Mononuclear cell (primary cell): ENCODE data around the gene ZNF2. TPM values are rescaled to one million over a fixed set of nuclear protein-coding genes. Genes with fewer than 3 reads are reported as not detected.
A peak's percentile ranks its signal among the peaks of the same experiment; 100 is the strongest.

Experiments used
- H3K27me3 ChIP-seq: 2 replicates; pipeline ENCODE4 v1.6.0; 2011; ENCODE audit warnings: low read length, control low read depth; ENCODE audit not compliant: insufficient read depth
- H3K4me1 ChIP-seq: 2 replicates; pipeline ENCODE4 v1.5.1; 2011; ENCODE audit warnings: mild to moderate bottlenecking, low read length, control low read depth; ENCODE audit not compliant: insufficient read depth
- H3K4me3 ChIP-seq: 2 replicates; pipeline ENCODE4 v1.5.1; 2011; ENCODE audit warnings: mild to moderate bottlenecking, low read length, moderate library complexity
- H3K9me3 ChIP-seq: 2 replicates; pipeline ENCODE4 v1.5.1; 2011; ENCODE audit warnings: low read depth, mild to moderate bottlenecking, control low read depth, low read length
- total RNA-seq: library from RNA; depleted of rRNA; stranded (reverse); fragments of >200 nt; gene quantifications from one replicate; pipeline ENCODE4 v1.2.3, GENCODE V29; 2012

Gene ZNF2
- 0.10 TPM for total RNA-seq

DNA sequence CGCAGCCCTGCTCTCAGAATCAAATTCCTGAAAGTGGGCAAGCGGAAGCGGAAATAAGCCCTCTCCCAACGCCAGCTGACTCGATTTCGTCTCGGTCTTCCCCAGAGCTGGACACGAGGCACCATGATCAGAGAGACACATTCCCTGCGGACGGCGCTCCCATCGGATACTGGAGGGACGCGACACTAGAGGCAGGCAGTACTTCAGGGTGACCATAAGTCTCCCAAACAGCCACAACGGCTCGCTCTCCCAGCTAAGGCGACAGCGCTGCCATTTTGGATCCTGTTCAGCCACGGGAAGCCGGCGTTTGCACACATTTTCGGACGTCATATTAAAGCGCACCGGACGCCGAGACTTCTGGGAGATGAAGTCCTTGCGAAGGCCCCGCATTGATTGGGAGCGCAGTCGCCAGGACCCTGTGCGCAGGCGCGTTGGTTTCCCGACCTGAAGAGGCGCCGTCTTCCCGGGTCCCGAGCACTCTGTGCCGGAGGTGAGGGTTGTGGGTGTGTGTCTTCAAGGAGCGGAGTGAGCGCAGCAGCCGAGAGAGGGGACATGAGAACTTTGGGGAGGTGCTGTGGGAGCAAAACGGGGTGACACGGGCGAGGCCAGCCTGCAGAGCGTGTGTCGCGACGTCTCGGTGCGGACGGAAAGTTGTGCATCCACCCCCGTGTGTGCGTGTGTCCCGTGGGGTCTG is at the start of gene ZNF2:
Gene ZNF2, plus strand, starts transcription at position 439 of the 694 bp plus-strand sequence. CDS start 10,418 bp downstream, outside the sequence.
- H3K4me3 ChIP-seq = peak within 1 kb of the TSS; percentile 79
- H3K4me1 ChIP-seq = peaks cover 14% of the 10 kb centered on the region
- no peaks in the 10 kb centered on the region for H3K27me3 ChIP-seq
- no peaks in the 10 kb centered on the region for H3K9me3 ChIP-seq

DNA sequence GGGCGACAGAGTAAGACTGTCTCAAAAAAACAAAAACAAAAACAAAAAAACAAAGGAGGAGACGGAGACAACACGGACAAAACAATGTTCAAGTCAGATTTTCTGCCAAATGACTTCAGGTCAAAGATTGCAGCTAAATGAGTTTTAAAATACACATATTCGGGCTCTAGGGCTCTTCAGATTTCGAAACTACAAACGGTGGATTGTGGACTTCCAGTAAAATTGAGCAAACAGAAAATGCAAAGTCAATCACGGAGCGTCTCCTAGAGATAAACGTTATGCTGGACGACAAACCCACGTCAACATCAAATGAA is 44.6 kb upstream of the ZNF2 start:
- H3K9me3 ChIP-seq = no peaks in the 10 kb centered on the region
- H3K27me3 ChIP-seq = no peaks in the 10 kb centered on the region
- peaks cover 29% of the 10 kb centered on the region for H3K4me1 ChIP-seq
- peak overlapping the region; percentile 90 for H3K4me3 ChIP-seq

DNA sequence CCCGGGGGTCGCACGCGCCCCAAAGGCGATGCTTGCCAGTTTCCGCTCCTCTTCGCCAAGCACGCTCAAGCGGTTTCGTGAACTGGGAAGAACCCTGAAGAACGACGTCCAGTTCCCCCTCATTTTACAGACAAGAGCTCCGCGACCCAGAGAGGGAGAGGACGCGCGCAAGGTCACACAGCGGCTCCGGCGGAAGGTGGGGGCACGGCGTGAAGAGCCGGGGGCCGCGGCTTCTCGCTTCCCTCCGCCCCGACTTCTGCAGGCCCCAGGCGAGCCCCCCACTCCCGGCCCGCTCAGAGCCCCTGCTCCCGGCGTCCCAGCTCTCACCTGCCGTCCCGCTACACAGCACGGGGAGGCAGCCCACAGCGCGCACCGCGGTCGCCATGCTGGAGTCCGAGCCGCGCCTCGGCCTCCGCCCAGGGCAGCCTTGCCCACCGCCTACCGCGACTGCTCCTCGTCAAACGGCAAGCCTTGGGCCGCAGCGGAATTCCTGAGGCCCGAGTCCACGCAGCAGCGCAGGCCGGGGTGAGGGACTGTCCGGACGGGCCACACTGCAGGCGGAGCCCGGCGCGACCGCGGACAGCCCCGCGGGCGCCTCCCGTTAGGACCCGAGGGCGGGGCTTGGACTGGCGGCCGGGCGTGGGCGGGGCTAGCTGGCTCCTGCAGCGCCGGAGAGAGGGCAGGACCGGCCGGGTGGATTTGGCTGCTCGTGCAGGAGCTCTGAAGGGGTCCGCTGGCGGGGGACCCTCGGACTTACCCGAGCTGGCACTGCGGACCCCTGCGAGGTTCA is 44.0 kb upstream of the ZNF2 start, which contains the start of gene MRPS5:
Gene MRPS5, minus strand, starts transcription at position 402 of the 790 bp plus-strand sequence. Its CDS starts 17 bp downstream, at position 385.
- peak within 1 kb of the TSS; percentile 90 for H3K4me3 ChIP-seq
- H3K4me1 ChIP-seq = peaks cover 29% of the 10 kb centered on the region
- H3K9me3 ChIP-seq = no peaks in the 10 kb centered on the region
- no peaks in the 10 kb centered on the region for H3K27me3 ChIP-seq

DNA sequence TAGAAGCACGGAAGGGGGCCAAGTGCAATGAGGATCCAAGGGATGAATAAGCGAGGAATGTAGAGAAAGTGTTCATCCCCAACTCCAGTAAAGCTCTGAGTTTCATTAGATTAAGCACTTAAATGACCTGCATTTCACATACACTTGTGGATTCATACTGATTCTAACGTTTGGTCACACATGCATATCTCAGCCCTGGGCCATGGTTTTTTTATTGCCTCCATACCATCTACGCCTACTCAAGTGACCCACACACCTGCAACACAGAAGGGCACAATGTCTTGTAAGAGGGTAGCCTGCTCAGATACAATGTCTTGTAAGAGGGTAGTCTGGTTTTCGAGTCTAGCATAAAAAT is 43.4 kb upstream of the ZNF2 start:
- Histone ChIP-seq H3K27me3 (no peaks in the 10 kb centered on the region), H3K9me3 (no peaks in the 10 kb centered on the region), H3K4me3 (peak overlapping the region; percentile 90), H3K4me1 (peaks cover 29% of the 10 kb centered on the region)

DNA sequence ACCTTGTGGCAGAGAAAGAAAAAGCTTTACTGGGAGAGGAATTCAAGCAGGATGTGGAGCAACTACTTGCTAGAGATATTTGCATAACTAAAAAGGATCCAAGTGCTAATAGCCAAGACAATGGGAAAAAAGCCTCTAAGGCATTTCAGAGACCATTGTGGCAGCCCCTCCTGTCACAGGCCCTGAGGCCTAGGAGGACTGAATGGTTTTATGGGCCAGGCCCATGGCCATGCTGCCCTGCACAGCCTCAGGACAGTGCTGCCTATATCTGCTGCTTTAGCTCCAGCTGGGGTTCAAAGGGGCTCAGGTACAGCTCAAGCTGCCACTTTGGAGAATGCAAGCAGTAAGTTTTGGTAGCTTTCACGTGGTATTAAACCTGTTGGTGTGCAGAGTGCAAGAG is 26.9 kb upstream of the ZNF2 start:
- Histone ChIP-seq H3K4me3 (no peak overlapping the region), H3K27me3 (no peaks in the 10 kb centered on the region), H3K9me3 (peaks cover 23% of the 10 kb centered on the region)

DNA sequence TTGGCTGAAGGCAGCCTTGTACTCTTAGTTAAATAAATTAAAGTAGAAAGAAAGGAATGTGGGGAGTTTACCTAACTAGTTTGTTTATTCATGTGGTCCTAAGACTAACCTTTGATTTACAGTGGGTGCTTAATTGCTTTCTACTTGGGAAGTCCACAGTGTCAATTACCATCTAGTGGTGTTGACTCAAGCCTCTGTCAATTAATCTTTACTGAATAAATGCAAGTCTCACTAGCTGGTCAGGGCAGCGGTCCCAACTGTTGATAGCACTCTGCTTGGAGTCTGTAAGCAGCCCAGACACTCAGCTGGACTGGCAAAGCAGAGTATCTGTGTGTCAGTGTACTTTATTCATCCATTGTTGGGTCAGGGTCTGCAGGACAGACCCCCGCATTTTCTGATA is 21.8 kb upstream of the ZNF2 start:
- peaks cover 71% of the 10 kb centered on the region for H3K9me3 ChIP-seq

More for the DNA sequence above, 26.9 kb upstream of the ZNF2 start:
- H3K4me1 ChIP-seq = no peaks in the 10 kb centered on the region

DNA sequence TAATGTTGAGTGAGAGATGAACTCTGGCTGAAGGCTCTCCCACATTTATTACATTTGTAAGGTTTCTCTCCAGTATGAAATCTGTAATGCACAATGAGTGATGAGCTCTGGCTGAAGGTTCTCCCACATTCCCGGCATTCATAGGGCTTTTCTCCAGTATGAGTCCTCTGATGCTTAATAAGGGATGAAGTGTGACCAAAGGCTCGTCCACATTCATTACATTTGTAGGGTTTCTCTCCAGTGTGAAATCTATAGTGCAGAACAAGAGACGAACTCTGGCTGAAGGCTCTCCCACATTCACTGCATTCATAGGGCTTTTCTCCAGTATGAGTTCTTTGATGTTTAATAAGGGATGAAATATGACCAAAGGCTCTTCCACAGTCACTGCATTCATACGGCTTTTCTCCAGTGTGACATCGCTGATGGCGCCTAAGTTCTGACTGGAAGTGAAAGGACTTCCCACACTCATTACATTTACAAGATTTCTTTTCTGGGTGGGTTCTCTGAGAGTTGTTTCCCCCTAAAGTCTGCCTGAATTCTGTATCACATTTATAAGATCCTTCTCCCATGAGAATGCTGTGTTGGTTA is 16.1 kb upstream of the ZNF2 start:
- Histone ChIP-seq H3K27me3 (no peaks in the 10 kb centered on the region), H3K9me3 (peaks cover 85% of the 10 kb centered on the region), H3K4me3 (no peak overlapping the region), H3K4me1 (no peaks in the 10 kb centered on the region)

More for the DNA sequence above, 21.8 kb upstream of the ZNF2 start:
- Histone ChIP-seq H3K4me3 (no peak overlapping the region), H3K4me1 (no peaks in the 10 kb centered on the region), H3K27me3 (no peaks in the 10 kb centered on the region)

DNA sequence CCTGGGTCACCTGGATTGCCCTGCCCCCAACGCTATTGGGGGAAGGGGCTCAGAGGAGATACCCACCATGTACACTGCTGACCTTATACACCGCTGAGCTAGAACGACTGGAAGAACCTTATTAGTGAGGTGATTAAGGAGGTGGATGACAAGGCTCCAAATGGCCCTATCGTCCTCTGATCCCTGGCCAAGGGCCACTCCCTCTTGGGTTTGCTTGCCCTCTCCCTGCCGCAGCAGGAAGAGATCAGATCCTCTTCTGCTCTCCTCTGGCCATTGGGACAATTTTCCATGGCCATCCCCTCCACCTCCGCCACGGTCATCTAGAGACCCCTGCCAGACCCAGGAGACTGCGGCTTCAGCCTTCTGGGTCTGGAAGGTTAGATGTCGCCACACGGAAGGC is 7.2 kb upstream of the ZNF2 start:
- Histone ChIP-seq H3K9me3 (no peaks in the 10 kb centered on the region), H3K27me3 (no peaks in the 10 kb centered on the region), H3K4me1 (peaks cover 15% of the 10 kb centered on the region), H3K4me3 (peak overlapping the region; percentile 58)

DNA sequence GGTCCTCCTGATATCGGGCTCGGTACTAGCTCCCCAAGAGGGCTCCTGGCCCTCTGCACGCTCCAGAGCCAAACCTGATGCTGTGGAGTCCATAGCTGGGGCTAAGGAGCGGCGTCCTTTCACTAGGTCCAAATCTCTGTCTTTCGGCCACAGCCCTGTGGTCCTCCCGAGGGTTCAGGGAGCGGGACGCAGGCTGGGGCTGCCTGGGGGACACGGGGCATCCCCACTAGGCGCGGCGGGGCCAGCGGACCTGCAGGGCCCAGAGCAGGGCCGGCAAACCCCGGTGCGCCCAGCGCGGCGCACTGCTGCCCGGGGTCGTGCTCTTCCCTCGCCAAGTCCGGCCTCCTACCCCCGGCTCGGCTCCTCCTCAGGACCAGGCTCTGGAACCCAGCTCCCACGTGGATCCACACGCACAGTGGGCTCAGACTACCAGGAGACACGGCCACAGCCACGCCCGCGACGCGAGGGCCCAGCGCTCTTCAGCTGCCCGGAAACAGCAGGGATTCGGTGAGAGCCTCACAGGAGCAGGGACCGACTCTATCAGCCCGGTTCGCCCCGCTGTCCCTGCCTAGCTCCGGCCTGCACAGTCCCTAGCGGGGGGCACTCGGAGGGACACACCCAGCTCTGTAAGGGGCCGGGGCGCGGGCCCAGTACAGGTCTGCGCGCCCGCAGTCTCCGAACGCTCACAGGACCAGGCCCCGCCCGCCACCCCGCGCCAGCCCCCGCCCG is 6.6 kb upstream of the ZNF2 start:
- Histone ChIP-seq H3K4me3 (peak overlapping the region; percentile 58), H3K4me1 (peaks cover 15% of the 10 kb centered on the region), H3K9me3 (no peaks in the 10 kb centered on the region), H3K27me3 (no peaks in the 10 kb centered on the region)

DNA sequence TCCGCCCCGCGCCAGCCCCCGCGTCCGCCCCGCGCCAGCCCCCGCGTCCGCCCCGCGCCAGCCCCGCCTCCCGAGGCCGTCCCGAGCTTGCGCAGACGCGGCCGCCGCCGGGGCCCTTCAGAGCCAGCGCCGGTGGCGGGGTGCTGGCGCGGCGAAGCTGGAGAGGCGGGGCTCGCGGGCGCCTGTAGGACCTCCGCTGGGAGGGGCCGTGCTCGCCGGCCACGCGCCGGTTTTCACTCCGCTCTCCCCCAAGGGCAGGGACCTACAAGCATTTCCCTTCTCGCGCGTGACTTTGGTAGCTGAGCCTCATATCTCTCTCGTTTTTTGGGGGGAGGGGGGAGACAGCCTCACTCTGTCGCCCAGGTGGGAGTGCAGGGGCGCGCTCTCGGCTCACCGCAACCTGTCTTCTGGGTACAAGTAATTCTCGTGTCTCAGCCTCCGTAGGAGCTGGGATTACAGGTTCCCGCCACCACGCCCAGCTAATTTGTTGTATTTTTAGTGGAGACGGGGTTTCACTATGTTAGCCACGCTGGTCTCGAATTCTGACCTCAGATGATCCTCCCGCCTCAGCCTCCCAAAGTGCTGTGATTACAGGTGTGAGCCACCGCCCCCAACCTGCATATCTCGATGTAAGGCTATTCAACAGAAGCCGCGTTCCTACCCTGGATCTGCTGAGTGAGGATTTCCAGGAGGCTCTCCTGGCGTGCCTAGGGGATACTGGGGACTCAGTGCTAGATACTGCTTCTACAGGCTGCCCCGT is 5.7 kb upstream of the ZNF2 start, which contains the start of gene ZNF514:
Gene ZNF514, minus strand, starts transcription at position 159 of the 760 bp plus-strand sequence. CDS start 6,595 bp downstream, outside the sequence.
- no peaks in the 10 kb centered on the region for H3K27me3 ChIP-seq
- H3K4me3 ChIP-seq = peak within 1 kb of the TSS; percentile 58
- no peaks in the 10 kb centered on the region for H3K9me3 ChIP-seq
- peaks cover 17% of the 10 kb centered on the region for H3K4me1 ChIP-seq

DNA sequence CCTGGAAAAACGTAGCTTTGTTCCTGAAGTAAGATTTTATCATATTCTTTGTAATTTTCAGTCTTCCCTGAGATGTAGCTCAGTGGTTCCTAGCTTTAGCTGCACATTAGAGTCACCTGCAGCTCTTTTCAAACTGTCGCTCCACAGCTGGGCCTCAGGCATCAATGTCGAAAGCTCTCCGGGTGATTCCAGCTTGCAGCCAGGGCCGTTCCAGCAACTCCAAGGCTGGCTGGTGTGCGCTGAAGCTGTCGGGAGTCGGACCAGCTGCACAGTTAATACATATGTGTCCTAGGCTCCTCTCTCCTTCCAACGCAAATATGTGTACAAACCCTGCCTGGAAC is 609 bp upstream of the ZNF2 start:
- peak overlapping the region; percentile 79 for H3K4me3 ChIP-seq
- H3K4me1 ChIP-seq = peaks cover 17% of the 10 kb centered on the region
- no peaks in the 10 kb centered on the region for H3K27me3 ChIP-seq
- H3K9me3 ChIP-seq = no peaks in the 10 kb centered on the region

DNA sequence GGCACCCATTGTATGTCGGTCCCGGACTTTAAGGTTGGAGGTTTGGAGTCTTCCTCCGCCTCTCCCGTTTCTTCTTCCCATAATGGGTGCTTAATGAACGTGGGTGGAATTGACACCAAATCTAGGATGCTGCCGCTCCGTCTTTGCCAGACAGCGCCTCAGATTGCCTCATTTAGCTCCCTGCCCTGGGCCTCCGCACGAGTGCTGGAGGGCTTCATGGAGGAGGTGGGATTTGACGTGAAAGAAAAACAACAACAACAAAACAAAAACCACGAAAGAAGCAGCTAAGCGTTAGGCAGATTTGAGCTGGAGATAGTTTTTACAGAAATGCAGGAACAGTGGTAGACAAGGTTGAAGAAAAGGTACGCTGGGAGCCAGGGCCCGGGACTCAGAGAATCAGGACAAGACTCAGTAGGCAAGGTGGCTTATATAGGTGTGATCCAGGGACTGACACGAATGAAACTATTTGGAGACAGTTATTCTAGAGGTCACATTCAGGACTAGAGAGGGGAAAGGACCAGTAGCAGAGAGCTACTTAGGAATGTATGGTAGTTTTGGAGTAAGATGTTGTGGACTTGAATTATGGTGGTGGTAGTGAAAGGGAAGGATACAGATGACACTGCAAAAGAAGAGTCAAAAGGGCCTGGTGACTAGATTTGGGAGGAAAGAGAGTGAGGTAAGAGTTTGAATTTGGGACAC is 605 bp downstream of the ZNF2 start:
- Histone ChIP-seq H3K27me3 (no peaks in the 10 kb centered on the region), H3K4me1 (peaks cover 14% of the 10 kb centered on the region), H3K4me3 (peak overlapping the region; percentile 79), H3K9me3 (no peaks in the 10 kb centered on the region)

DNA sequence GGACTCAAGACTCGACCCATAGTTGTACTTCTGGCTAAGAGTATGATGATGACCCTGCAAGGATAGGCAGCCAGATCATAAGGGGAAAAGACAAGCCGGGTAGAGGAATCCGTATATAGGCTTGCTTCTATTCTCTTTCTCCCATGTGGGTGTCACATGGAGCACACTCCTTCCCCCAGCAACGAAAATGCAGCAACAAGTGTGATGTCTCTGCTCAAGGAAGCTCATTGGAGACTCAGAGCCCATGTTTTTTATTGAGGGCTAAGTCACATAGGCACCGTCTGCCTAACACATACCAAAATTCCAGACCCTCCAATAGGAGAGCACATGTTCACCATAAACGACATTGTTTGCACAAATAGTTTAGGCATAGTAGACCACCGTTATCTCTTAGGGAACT is 6.3 kb downstream of the ZNF2 start:
- Histone ChIP-seq H3K4me3 (no peak overlapping the region), H3K4me1 (no peaks in the 10 kb centered on the region), H3K9me3 (no peaks in the 10 kb centered on the region), H3K27me3 (no peaks in the 10 kb centered on the region)

DNA sequence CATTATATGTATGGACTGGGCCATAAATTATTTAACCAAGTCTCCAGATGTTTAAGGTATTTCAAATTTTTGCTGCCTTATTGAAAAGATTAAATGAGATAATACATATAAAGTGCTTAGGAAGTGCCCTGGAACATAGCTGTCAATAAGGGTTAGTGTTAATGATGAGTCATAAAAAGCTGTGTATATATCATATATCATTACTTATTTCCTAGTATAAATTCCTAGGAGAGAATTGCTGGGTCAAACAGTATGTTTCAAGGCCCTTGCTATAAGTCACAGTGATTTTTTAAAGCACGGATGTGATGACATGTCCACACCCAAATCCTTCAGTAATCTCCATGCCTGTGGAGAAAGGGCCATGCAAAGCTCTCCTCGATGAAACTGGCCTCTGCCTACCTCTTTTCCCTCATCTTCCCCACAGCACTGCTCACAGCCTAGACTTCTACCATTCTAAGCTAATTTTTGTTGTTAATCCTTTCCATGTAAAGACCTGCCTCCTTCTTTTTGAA is 8.5 kb downstream of the ZNF2 start:
- H3K27me3 ChIP-seq = no peaks in the 10 kb centered on the region
- H3K4me1 ChIP-seq = no peaks in the 10 kb centered on the region
- H3K4me3 ChIP-seq = no peak overlapping the region
- H3K9me3 ChIP-seq = no peaks in the 10 kb centered on the region
